Measurements from ENCODE around the gene RPL7L1. TPM values are rescaled to one million over a fixed set of nuclear protein-coding genes. Genes with fewer than 3 reads are reported as not detected.

RPL7L1 gene
- total and polyA plus RNA-seq, 2 of the 13 experiments (the other 11 are each of a cell fraction or from before 2014, with no cell fraction given): 51.6 to 179 TPM

GRCh38 chr6:42928986-42929820, 49.8 kb downstream of the RPL7L1 start, which contains the start of gene CNPY3 (continued):
- TF ChIP-seq PATZ1 (CRISPR knock-in tag; IDR thresholded peaks at IDR 0.05) (peak; percentile 73; the same call in 1 of the 2 replicates), ZNF777 (CRISPR knock-in tag; IDR thresholded peaks at IDR 0.05) (peak; percentile 81), KLF9 (CRISPR knock-in tag; IDR thresholded peaks at IDR 0.05; ENCODE audit: low read depth) (no peak; the same call in 1 of the 2 replicates), TCF7L2 (IDR thresholded peaks at IDR 0.05; ENCODE audit: low read depth, low read length) (no peak), ZNF510 (CRISPR knock-in tag; IDR thresholded peaks at IDR 0.05; ENCODE audit: low read depth) (peak; percentile 99), THRA (CRISPR knock-in tag; IDR thresholded peaks at IDR 0.05; ENCODE audit: borderline replicate concordance) (peak; percentile 52; the same call in 1 of the 2 replicates), ZNF160 (CRISPR knock-in tag; IDR thresholded peaks at IDR 0.05) (peak; percentile 91; the same call in 1 of the 2 replicates), ZNF512B (CRISPR knock-in tag; IDR thresholded peaks at IDR 0.05; ENCODE audit: borderline replicate concordance) (peak; percentile 69; the same call in 1 of the 2 replicates), ZNF280D (CRISPR knock-in tag; IDR thresholded peaks at IDR 0.05) (peak; percentile 57; the same call in 1 of the 2 replicates), ZNF75D (CRISPR knock-in tag; IDR thresholded peaks at IDR 0.05; ENCODE audit: borderline replicate concordance) (peak; percentile 82; the same call in 1 of the 2 replicates), ZNF883 (CRISPR knock-in tag; IDR thresholded peaks at IDR 0.05; ENCODE audit: not compliant biosample characterization) (peak; percentile 97), NFAT5 (CRISPR knock-in tag; IDR thresholded peaks at IDR 0.05) (peak; percentile 96)
